Tibial nerve (tissue), 4 donors: Measurements from ENCODE around the gene BOC.

ENCODE experiments used
- EP300 ChIP-seq, 2 donors: sonication (generic); formaldehyde crosslinking; IDR thresholded peaks; one replicate each; pipeline ENCODE4 v1.6.1; 2017; ENCODE audit warnings: antibody characterized with exemption in 2 of 2, mild to moderate bottlenecking in 1 of 2
- POLR2A ChIP-seq, 2 donors: fragments of 450-650 bp; IDR thresholded peaks; one replicate each; pipeline ENCODE4 v1.6.1; 2017; ENCODE audit warnings: antibody characterized with exemption in 2 of 2, mild to moderate bottlenecking in 2 of 2, moderate library complexity in 2 of 2
- TF ChIP-seq, protein P1 (sequence below), 5 experiments: fragments of 200-600 bp in 3 of 5; fragments of 450-650 bp in 2 of 5; sonication (generic) in 3 of 5; IDR thresholded peaks; one replicate each; pipeline ENCODE4 v1.5.1; 2016 to 2019; ENCODE audit warnings: antibody characterized with exemption in 5 of 5, mild to moderate bottlenecking in 3 of 5, moderate library complexity in 2 of 5

GRCh38 chr3:113163152-113163551 is 48.2 kb upstream of the BOC start:
- TF ChIP-seq EP300 (IDR thresholded peaks at IDR 0.05) (no peak), POLR2A (IDR thresholded peaks at IDR 0.05) (no peak)
- TF ChIP-seq, protein P1, sequence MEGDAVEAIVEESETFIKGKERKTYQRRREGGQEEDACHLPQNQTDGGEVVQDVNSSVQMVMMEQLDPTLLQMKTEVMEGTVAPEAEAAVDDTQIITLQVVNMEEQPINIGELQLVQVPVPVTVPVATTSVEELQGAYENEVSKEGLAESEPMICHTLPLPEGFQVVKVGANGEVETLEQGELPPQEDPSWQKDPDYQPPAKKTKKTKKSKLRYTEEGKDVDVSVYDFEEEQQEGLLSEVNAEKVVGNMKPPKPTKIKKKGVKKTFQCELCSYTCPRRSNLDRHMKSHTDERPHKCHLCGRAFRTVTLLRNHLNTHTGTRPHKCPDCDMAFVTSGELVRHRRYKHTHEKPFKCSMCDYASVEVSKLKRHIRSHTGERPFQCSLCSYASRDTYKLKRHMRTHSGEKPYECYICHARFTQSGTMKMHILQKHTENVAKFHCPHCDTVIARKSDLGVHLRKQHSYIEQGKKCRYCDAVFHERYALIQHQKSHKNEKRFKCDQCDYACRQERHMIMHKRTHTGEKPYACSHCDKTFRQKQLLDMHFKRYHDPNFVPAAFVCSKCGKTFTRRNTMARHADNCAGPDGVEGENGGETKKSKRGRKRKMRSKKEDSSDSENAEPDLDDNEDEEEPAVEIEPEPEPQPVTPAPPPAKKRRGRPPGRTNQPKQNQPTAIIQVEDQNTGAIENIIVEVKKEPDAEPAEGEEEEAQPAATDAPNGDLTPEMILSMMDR (IDR thresholded peaks at IDR 0.05): no peak
